ENCODE measurements around the gene MANBA. TPM values are rescaled to one million over a fixed set of nuclear protein-coding genes. Genes with fewer than 3 reads are reported as not detected.

The MANBA gene
- 6.9 TPM for polyA plus RNA-seq (2013, experiment 1 of 2; ENCODE audit: insufficient read length)
- 10.6 TPM for polyA plus RNA-seq (2013, experiment 2 of 2; ENCODE audit: insufficient read length)

DNA sequence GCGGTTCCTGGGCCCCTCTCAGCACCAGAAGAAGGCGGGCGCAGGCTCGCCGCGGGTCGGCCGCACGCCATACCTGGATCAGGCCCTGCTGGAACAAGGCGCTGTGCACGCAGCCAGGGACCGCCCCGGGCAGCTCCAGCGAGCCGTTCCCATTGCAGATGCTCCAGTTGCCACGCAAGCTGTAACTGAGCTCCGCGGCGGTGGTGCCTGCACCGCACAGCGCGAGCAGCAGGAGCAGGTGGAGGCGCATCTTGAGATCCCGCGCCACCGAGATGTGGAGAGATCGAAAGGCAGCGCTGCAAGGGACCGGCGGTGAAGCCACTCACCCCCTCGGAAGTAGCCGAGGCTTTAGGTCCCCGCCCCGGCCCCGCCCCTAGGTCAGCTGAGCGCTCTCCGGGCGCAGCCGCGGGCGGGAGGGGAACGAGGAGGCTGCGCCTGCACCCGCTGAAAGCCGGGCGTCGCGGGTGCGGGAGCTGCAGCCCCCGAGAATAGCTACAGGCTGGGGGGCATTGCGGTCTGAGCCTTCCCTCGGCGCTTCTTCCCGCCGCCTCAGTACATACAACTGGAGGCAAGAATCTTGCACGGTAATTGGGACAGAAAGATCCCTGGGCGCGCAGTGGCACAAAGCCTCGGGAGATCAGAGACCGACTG, at the start of gene MANBA:
Gene MANBA, minus strand, starts transcription at position 324 of the 651 bp plus-strand sequence. Its CDS starts 74 bp downstream, at position 250.
- DNase-seq: peak; percentile 78

DNA sequence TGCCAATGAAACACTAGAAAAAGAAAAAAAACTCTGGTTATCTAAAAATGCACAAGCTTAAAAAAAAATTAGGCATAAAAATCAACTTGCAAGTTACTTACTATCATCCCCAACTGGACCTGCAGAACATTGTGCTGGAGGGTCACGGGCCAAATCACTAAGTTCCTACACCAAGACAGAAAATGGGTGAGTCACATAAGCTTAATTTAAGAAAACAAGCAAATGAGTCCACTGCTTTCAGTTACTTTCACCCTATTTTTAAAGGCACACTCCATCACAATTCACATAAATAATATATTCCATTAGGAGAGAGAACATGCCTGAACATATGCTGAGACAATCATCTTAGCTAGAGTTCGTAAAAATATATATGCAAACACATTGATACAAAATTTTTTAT, 48.9 kb upstream of the MANBA start:
- peak; percentile 20 for DNase-seq

GRCh38 chr4:102809190-102809589, 48.4 kb upstream of the MANBA start:
- DNase-seq: no peak

GRCh38 chr4:102808009-102808408, 47.2 kb upstream of the MANBA start:
- DNase-seq: no peak

- DNase-seq: no peak
Observed at GRCh38 chr4:102807345-102807744, 46.6 kb upstream of the MANBA start.

DNA sequence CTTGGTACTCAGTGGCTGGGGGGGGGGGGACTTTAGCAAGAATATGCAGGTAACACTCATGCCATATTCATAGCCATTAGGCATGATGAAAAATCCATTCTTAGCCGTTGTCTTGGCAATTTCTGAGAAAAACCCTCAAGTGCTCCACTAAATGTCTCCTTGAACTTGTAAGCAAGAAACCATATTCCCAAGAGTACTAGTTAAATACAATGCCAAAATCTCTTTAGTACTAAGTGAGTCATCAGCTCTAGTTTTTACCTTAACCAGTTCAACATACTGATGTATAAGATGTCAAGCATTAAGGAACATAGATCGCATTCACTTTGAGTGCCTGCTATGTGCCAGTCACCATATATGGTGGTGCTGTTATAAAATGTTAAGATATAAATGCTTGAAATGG, 39.0 kb upstream of the MANBA start:
- peak; percentile 45 for DNase-seq

DNA sequence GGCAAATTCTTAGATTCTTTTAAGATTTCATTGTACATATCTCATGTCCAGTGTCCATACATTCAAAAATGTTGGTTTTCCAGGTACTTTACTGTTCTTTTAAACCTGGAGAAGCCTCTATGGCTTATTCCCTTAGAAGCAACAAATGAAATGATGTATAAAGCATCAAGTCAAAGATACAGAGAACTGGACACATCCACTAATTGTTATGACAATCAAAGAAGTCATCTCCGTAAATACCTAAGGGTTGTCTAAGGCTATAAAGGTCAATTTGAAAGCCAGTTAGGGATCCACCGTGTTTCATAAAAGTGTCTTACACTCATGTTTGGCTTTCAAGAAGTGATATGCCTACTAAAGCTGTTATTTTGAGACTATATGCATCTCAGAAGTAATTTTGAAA, 34.2 kb upstream of the MANBA start:
- no peak for DNase-seq

DNA sequence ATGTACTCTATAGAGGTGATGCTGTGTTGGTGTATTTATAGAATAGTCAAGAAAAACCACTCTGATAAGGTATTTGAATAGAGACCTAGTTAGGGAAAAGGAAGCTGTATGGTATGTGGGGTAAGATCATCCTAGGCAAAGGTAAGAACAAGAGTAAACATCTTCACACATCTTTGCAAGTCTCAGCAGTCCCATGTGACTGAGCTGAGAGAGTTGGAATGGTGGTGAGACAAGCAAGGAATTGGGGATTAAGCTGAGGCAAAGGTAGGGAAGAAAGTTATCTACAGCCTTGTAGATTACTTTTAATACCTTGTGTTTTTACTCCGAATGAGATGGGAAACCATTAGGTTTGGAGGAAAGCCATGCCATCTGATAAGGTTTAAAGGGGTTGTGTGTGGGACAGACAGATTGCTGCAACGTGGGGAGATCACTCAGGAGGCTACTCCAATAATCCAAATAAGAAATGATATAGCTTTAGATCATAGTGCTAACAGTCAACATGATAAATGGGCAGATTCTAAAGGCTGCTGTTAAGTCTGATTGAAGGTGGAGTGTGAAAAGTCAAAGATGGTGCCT, 31.7 kb upstream of the MANBA start:
- DNase-seq: no peak

DNA sequence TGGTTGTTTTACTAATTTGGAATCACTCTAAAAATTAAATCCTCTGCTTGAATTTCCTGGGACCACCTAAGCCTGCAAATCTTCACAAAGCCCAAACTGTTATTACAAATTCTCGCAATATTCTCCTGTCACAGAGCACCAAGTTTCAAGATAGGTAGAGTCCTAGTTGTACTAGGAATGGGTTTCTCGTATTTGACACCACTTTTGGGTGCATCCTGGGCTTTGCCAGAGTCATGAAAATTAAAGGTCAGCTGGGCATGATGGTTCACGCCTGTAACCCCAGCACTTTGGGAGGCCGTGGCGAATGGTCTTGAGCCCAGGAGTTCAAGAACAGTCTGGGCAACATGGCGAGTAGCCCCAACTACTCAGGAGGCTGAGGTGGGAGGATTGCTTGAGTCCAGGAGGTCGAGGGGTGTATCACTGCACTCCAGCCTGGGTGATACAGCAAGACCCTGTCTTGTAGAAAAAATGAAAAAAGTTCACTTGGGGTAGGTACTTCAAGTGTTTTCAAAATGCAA, 30.6 kb upstream of the MANBA start:
- no peak for DNase-seq

DNA sequence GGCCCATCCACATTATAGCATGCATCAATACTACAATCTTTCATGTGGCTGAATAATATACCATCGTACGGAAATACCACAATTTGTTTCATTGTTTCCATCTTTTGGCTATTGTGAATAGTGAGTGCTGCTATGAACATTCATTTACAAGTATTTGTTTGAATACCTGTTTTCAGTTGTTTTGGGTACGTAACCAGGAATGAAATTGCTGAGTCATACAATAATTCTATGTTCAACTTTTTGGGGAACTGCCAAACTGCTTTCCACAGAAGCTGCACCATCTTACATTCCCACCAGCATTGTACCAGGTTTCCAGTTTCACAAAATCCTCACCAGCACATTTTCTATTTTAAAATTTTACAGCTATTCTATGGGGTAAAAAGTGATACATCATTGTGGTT, 28.5 kb upstream of the MANBA start:
- peak; percentile 54 for DNase-seq

- DNase-seq: no peak
Observed at GRCh38 chr4:102787944-102788343, 27.2 kb upstream of the MANBA start.

DNA sequence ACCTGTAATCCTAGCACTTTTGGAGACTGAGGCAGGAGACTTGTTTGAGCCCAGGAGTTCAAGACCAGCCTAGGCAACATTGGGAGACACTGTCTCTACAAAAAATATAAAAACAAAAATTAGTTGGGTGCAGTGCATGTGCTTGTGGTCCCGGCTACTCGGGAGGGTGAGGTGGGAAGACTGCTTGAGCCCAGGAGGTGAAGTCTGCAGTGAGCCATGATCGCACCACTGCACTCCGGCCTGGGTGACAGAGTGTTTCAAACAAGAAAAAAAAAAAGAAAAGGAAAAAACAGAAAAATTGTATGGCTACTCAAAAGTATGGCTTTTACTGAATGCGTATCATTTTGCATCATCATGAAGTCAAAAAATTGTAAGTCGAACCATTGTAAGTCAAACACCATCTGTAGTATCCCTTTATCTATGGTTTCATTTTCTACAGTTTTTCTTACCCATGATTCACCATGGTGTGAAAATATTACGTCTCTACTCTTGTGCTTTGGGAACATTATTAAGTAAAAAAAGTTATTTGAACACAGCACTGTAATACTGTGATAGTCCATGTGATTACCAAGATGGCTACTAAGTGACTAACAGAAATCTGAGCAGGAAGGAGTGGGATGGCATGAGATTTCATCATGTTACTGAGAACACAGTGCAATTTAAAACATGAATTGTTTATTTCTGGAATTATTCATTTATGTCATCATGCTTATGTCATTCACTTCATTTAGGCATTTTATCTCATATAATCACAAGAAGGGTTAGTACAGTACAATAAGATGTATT, 26.5 kb upstream of the MANBA start:
- DNase-seq: peak; percentile 66

GRCh38 chr4:102786279-102786678, 25.5 kb upstream of the MANBA start:
- DNase-seq: no peak

- DNase-seq: no peak
Observed at GRCh38 chr4:102783006-102783405, 22.2 kb upstream of the MANBA start.

- no peak for DNase-seq
Observed at GRCh38 chr4:102781570-102781969, 20.8 kb upstream of the MANBA start.

DNA sequence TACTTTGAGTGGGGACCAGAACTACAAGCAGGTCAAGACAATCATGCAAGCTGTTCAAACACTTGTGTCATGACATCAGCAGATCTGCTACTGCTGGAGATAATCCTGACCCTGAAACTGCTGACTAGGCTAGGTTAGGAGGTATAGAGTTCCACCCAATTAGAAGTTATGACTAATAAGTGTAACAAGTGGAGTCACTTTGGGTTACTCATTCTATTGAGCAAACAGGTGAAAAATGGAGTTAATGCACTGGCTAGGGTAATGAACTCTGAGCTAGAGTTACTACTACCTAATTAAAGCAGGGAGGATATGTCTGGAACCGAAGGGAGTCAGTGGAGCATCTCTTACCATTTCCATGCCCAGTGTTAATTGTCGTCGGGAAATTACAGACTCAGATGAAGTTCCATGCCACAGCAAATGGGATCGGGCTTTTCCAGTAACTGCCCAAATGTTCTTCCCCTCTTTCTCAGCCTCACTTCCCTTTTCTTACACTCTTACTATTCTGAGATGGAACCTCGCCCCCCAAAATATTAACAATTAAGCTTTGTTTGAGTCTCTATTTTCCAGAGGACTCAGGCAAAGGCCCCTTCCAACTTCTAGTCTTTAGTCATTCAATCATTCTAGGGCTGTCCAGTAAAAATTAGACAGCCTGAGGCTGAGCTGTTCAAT, 19.8 kb upstream of the MANBA start:
- DNase-seq: no peak

- no peak for DNase-seq
Observed at GRCh38 chr4:102779204-102779603, 18.4 kb upstream of the MANBA start.

DNA sequence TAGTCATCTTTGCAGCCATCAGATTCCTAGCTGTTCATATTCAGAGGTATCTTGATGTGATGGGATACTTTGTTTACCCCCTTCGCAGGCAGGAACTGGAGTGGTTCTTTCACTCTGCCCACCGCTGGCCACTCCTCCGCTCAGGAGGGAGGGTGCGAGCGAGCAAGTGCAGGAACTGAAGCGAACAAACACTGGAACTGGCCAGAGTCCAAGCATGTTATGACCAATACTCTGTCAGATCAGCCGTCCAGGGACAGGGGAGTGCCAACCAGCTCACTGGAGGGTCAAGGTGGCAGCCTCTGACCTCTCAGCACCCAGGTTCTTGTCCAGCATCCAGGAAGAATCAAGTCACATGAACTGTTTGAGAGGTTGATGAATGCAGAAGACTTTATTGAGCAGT, 18.0 kb upstream of the MANBA start:
- DNase-seq: no peak

GRCh38 chr4:102775805-102776204, 15.0 kb upstream of the MANBA start:
- DNase-seq: no peak

GRCh38 chr4:102774254-102774653, 13.5 kb upstream of the MANBA start:
- DNase-seq: no peak

DNA sequence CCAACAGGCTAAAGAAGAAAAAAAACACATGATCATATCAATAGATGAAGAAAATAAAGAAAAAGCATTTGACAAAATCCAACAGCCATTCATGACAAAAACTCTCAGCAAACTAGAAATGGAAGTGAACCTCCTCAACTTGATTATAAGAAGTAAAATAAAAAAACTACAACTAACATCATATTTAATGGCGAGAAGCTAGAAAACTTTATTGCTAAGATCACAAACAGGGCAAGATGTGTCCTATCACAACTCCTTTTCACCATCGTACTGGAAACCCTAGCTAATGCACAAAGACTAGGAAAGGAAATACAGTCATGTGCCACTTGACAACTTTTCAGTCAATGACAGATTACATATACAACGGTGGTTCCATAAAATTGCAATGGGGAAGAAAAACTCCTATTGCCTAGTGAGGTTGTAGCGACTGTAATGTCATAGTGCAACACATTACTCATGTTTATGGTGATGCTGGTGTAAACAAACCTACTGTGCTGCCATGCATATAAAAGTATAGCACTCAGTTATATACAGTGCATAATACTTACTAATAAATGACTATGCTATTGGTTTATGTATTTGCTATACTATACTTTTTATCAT, 12.1 kb upstream of the MANBA start:
- no peak for DNase-seq

- peak; percentile 24 for DNase-seq
Observed at GRCh38 chr4:102764901-102765300, 4.1 kb upstream of the MANBA start.

Data from fibroblast of skin of back (primary cell).